GM12878 (cell line): ENCODE measurements around the gene FERMT3.

Source experiments
- ASH2L ChIP-seq: fragments of 300-600, 200-600 bp; sonication (generic); IDR thresholded peaks from 2 replicates; pipeline ENCODE4 v1.6.1; 2017; ENCODE audit warnings: low read depth, mild to moderate bottlenecking, borderline replicate concordance
- GATAD2B ChIP-seq: fragments of 450-650 bp; conservative IDR thresholded peaks from 2 replicates; pipeline ENCODE4 v1.6.1; 2017; ENCODE audit warnings: low read depth, mild to moderate bottlenecking, moderate library complexity
- SIN3A ChIP-seq: IDR thresholded peaks from 2 replicates; pipeline ENCODE4 v1.6.1; 2012; ENCODE audit warnings: low read depth, low read length, improper control_type of control experiment
- TF ChIP-seq, protein P1 (sequence below), 3 experiments: IDR thresholded peaks in 2 of 3; conservative IDR thresholded peaks in 1 of 3; 2 replicates each; pipeline ENCODE4 v1.5.1; 2011; ENCODE audit warnings: low read depth in 3 of 3, low read length in 3 of 3, mild to moderate bottlenecking in 3 of 3, control low read depth in 2 of 3, moderate library complexity in 2 of 3, inconsistent platforms in 1 of 3, mixed read lengths in 1 of 3; ENCODE audit not compliant: control insufficient read depth in 2 of 3, insufficient read depth in 1 of 3; ENCODE audit errors: extremely low read depth in 1 of 3
- TF ChIP-seq, protein P2 (sequence below): IDR thresholded peaks from 2 replicates; pipeline ENCODE4 v1.6.1; 2012; ENCODE audit warnings: low read depth, low read length, improper control_type of control experiment

DNA sequence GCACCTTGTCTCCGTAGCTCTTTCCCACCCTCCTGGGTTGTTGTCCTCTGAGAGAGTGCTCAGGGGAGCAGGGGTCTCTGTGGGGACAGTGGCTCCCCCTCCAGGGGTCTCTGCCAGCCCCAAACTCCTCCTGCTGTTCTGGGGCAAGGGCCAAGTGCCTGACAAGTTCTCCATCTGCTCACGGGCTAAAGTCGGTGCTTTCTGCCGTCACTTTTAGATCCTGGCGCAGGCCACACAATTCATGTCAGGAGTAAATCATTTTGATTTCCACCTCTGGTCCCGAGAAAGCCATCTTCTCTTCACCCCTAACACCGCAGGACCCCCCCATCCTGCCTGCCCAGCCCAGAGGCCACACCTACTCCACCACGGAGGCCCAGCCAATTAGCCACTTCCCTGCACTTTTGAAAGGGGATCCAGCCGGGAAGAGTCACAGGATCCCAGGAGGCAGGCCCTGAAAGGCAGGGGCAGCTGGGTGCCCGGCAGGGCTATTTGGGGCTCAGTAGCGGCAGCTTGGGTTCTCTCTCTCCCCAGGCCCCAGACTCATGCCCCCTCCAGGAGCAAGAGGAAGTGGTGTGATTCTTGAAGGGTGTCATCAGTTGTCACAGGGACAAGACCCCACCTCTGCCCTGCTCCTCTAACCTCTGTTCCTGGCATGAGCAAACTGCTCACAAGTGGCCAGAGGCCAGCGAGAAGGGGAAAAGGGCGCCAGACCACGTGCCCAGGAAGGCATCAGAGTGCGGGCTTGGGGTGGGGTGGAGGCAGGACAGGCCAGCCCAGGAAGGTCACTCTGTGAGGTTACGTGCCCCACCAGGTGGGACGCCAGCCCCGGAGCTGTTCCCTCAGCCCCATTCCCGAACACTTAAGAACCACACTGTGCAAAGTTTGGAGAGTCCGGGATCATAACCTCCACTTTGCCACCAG is 41.9 kb upstream of the FERMT3 start:
- no peak for TF ChIP-seq GATAD2B
- TF ChIP-seq, protein P1, sequence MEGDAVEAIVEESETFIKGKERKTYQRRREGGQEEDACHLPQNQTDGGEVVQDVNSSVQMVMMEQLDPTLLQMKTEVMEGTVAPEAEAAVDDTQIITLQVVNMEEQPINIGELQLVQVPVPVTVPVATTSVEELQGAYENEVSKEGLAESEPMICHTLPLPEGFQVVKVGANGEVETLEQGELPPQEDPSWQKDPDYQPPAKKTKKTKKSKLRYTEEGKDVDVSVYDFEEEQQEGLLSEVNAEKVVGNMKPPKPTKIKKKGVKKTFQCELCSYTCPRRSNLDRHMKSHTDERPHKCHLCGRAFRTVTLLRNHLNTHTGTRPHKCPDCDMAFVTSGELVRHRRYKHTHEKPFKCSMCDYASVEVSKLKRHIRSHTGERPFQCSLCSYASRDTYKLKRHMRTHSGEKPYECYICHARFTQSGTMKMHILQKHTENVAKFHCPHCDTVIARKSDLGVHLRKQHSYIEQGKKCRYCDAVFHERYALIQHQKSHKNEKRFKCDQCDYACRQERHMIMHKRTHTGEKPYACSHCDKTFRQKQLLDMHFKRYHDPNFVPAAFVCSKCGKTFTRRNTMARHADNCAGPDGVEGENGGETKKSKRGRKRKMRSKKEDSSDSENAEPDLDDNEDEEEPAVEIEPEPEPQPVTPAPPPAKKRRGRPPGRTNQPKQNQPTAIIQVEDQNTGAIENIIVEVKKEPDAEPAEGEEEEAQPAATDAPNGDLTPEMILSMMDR (IDR thresholded peaks at IDR 0.05 in 2 of 3, conservative IDR thresholded peaks at IDR 0.05 in 1 of 3; ENCODE audit: control insufficient read depth in 2 of 3, extremely low read depth in 1 of 3, insufficient read depth in 1 of 3, low read depth in 3 of 3, low read length in 3 of 3) = no peak
- no peak for TF ChIP-seq SIN3A
- no peak for TF ChIP-seq ASH2L
- TF ChIP-seq, protein P2, sequence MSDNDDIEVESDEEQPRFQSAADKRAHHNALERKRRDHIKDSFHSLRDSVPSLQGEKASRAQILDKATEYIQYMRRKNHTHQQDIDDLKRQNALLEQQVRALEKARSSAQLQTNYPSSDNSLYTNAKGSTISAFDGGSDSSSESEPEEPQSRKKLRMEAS = no peak
